HL-60/S4 treated with retinoic acid at 250 ng/mL for 4 days and 3 days (cell line): ENCODE results near the gene SMARCB1.
"Not testable (repeated sequence)": the region's sequence is repeated elsewhere in the genome, so short reads cannot be mapped to it uniquely, and the experiment has no call there.

ENCODE experiments used
- in situ Hi-C: fragments of 300-500 bp; cut with MboI; formaldehyde crosslinking; loops from 2 replicates; pipeline ENCODE4 v1.7.0; 2022; ENCODE audit warnings: low sequenced_read_pairs

SMARCB1 gene

DNA sequence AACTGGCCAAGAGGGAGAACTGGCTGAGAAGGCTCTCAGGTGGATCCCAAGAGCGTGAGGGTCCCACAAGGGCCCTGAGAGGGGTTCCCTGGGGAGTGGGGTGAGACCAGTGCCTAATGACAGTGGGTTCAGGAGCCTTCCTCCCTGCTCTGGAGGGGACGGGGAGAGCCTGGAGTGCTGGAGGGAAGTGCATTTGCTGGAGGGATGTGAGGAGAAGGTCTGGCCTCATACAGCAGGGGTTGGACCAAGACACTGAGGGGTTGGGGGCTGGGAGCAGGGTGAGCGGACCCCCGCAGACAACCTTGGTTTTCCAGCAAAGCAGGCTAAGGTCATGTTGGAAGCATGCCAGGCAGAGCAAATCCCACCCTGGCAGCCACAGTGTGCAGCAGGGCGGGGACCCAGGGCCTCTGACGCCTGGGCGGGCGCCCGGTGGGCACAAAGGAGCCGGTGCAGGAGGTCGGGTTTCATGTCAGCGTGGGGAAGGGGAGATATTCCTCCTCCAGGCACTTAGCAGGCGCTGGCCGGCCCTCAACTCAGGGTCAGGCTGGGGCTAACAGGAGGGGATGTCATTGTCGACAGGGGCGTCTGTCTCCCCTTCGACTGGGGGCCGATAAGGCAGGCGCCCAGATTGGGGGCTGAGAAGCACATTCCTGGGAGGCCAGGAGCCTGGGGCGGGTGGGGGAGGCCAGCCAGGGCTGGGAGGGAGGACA lies 55.1 kb downstream of the SMARCB1 start:
- in situ Hi-C loops: no loop called here

DNA sequence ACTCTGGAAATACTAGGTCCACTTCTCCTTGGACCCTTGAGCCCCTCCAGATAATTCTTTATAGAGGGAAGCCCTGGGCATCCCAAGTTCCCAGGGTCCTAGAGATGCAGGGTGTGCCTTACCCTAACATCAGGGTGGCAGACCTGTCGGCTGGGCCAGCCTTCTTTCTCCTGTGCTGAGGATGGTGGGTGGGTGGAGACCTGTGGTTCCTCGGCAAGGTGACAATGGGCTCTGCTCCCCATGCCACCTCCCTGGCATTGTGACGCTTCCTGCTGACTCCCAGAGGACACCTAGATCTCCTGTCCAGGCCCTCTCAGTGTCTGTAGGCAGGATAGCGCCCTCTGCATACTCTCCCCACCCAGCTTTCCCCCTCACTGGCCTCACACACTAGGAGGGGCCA lies 55.8 kb downstream of the SMARCB1 start:
- in situ Hi-C loops: no loop called here

DNA sequence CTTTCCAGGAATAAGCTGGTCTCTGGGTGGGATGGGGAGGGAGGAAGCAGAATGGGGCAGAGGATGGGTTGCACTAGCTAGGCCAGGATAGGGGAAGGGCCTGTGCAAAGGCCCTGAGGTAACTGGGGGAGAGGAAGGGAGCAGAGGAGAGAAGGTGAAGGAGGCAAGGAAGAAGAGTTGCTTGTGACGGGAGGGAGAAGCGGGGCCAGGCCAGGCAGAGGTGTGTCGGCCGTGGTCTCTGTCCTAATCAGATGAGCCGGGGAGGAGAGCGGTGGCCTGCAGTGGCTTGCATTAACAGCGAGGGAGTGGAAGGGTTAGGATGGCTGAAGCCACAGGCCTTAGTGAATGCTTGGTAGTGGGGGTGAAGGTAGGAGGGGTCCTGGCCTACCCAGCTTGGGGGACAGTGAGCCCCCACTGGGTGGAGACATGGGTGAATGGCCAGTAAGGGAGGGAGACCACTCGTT lies 58.0 kb downstream of the SMARCB1 start:
- in situ Hi-C loops: no loop called here

DNA sequence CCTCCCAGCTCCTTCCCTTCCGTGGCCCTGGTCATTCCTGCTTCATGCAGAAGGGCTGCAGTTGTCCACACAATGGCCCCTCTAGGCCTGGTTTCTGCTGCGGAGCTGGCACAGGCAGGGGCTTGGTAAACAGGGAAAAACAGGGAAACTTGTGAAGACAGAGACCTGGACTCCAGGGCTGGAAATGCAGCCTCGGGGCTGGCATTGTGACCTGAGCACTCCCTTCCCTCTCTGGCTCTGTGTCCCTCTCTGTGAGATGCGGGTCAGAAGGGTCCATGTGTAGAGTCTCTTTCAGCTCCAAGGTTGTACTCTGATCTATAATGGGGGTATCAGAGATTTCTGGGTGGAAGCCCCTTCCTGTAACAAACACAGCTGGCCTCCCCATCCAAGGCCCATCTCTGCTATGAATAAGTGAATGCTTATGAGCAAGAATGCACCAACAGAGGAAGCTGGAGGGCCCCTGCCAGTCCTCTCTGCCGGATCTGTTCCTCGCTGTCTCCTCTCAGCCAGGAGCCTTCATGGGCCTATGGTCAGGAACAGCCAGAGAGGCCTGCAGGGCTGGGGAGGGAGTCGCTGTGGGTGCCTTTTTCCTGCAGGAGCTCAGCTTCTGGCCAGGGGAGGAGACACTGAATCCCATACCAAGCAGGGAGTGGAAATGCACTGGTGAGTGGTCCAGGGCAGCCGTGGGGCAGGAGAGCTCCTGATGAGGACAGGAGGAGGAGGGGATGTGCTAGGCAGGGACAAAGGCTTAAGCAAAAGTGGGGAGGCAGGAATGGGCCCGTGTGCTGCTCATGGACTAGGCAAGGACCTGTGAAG lies 58.7 kb downstream of the SMARCB1 start:
- in situ Hi-C loops: no loop called here

DNA sequence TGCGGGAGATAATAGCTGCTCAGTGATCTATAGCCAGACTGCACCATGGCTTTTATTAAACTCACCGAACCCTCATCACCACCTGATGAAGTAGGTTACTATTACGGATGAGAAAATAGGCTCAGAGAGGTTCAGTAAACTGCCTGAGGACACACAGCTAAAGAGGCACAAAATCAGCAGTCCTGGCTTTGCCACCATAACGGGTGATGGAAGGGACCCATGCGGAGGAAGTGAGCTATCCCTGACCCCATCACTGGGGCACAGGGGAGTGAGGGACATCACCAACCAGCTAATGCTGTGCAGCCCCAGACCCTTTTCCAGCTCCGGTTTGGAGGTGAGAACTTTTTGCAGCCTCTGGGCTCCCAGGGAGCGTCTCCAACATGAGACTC lies 59.3 kb downstream of the SMARCB1 start:
- in situ Hi-C loops: no loop called here

DNA sequence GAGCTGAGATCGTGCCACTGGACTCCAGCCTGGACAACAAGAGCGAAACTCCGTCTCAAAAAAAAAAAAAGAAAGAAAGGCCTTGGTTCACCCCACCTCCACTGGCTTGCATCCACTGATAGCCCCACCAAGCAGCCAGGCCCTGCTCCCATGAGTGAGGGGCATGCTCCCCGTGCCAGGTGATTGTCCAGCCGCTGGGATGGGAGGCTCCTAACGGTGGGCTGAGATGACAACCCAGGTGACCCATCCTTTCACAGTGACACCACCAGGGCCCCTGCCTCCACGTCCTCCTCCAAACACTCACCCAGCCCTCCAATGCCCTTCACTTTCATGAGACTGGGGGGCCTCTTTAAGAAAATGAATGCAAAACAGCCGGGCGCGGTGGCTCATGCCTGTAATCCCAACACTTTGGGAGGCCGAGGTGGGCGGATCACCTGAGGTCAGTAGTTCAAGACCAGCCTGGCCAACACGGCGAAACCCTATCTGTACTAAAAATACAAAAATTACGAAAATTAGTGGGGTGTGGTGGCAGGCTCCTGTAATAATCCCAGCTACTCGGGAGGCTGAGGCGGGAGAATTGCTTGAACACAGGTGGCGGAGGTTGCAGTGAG lies 60.6 kb downstream of the SMARCB1 start:
- in situ Hi-C loops: no loop called here

DNA sequence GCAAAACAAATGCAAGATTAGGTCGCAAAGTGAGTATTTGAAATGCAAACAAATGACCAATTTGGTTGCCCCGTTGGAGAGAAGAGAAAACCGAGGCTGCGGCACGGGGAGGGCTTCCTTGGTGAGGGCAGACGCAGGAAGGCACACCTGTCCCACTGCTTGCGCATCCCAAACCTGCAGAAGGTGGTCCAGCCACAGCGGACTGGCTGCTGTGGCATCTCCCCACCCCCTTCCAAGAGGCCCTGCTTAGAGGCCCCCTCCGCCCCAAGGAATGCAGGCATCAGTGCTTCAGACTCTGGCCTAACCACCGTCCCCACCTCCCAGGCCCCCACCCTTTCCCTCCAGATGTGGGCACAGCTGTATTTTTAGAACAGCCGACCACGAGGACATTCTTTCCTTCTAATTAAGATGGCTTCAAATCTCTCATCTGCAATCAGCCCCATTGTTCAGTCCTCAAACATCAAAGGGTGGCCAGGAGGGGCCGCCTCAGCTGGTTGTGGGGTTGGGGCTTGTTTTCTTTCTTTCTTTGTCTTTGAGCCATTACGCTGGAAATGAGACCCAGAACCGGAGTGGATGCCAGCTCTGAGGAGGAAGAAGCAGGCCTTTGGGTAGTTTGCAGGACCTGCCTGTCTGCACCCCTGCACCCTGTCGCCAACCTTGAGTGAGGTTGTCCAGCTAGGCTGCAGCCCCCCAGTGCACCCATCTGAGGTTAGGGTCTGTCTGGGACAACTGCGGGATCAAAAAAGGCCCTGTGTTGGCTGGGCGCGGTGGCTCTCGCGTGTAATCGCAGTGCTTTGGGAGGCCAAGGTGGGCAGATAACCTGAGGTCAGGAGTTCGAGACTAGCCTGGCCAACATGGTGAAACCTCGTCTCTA lies 61.5 kb downstream of the SMARCB1 start:
- in situ Hi-C loops: no loop called here

DNA sequence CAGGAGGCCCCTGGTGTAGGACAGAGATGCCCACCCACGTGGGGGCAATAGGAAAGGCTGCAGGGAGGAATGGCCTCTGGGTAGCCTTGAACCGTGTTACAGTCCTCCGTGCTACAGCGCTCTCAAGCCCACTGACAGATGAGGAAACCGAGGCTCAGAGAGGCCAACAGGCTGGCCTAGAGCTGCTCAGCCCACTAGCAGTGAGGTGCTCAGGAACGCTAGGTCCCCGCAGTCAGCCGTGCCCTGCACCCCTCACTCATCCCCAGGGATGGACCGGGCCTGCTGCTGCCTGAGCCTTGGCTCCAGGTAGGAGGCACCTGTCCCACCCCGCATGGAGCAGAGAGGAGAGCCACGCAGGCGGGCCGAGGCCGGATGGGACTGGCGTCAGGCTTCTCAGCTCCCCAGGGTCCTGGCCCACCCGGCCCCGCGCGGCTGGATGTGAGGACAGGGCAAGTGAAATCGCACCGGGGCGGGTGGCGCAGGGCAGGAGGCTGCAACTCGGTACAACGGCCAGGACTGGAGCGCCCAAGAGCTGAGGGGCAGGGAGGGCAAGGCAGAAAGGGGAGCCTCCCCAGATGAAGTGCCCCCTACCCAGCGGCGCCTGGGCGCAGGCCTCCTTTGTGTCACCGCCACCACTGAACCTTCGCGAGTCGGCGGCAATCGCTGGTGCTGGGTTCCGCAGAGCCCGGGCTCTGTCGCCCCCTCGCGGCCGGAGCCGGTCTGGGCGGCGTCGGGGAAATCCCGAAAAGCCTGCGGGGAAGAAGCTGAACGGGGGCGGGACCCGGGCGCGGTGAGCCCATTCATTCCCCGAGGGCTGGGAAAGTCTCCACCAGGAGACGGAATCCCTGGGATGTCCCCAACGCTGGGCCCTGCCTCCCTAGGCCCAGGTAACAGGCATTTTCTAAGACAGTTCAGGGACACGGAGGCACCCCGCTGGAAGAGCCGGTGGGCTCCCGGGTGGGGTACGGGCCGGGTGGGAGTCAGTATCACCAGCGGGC lies 62.5 kb downstream of the SMARCB1 start:
- in situ Hi-C loops: no loop called here

DNA sequence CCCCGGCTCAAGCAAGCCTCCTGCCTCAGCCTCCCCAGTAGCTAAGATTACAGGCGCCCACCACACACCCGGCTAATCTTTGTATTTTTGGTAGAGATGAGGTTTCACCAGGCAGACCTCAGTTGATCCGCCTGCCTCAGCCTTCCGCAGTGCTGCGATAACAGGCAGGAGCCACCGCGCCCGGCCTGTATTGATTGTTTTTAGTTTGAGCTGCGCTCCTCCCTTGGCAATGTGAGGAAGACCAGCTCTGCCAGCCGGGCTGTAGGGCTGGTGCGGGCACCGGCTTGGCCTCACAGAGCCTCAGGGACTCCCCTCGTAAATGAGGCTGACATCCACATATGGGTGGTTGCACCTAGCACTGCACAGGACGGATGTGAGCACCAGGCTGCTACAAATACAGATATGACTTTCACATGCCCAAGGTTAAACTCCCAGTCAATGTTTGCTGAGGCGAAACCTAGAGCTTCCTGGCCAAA lies 63.4 kb downstream of the SMARCB1 start:
- in situ Hi-C loops: no loop called here

DNA sequence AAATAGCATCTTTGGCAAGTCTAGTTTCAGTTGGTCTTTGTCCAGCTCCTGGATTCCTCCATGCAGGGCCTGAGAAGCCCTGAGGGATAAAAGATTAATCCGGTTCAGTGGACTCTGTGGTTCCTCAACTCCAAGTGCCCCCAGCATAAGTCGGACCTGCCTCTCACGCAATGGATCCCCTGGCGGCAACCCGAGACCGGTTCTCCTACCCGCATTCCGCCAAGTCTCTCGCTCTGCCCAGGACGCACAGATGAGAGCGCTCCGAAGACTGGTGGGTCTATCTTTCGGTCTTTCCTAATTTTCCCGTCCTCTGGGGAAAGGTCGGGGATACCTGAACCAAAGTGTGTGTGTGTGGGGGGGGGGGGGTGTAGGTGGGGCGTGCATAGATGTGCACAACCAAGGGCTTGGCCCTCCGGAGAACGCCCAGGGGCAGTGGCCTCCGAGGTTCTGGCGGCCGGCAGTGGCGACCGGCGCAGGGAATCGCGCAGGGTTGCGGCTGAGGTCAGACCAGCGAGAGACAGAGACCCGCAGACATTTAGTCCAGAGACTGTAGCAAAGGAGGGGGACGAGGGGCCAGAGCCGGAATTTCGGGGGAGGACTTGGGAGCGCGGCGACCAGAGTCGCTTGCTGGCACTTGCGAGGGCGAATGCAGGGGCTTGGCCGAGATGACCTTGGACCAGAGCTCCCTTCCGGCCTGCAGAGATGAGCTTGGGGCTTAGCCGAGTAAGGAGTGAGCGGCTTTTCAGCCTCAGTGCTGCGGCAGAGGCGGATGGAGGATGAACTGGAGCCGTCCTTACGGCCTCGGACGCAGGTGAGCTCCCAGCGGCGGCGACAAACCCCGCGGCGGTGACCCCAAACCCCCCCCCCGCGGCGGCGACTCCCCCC lies 70.2 kb downstream of the SMARCB1 start:
- in situ Hi-C loops: no loop called here

DNA sequence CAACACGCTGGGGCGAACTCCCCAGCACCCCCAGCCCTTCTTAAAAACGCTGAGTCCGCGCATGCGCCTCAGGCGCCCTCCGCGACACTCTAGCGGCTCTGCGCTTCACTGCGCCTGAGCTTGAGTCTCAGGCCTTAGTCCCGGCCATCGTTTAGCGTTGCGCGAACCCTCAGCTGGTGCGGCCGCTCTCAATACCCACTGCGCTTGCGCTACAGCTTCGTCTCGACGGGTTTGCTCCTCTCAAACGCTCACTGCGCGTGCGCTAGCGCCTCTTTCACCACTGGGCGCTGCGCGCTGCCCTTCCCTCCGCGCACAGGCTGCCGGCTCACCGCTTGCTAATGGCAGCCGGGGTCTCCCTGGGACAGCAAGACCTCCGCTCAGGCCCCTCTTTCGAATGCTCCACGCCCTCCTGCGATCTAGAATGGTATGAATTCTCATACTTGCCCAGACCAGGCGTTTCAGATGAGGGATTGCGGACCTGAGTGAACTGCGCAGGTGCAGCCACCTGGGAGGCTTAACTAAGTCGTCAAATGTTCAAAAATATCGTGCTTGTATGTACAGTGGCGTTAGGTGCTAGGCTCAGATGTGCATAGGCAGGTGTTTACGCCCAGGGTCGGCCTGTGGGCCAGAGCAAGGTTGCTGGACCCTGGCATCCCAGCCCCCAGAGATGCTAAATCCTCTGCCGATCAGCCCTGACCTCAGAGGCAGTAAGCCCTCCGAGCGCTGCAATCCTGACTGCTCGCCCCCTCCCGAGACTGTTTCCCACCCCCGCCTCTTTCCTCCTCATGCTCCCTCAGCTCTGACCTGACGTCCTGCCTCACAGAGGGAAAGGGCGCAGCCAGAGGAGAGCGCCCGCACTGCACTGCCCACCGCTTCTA lies 71.1 kb downstream of the SMARCB1 start, which contains the start of gene SLC2A11:
TSS of gene SLC2A11 (plus strand) at position 270 of the 878 bp plus-strand sequence. CDS start at position 395, 125 bp downstream.
- in situ Hi-C loops: no loop called here

DNA sequence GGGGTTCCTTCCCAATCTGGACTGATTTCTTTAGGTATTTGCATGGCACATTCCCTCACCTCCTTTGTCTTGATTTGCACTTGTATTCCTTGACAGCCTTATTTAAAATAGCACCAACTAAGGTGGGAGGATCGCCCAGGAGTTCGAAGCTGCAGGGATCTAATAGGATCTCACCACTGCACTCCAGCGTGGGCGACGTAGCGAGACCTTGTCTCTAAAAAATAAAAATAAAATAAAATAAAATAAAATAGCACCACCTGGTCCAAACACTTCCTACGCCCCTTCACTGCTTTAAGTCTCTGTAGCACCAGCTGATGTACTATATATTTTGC lies 71.7 kb downstream of the SMARCB1 start:
- in situ Hi-C loops: no loop called here

DNA sequence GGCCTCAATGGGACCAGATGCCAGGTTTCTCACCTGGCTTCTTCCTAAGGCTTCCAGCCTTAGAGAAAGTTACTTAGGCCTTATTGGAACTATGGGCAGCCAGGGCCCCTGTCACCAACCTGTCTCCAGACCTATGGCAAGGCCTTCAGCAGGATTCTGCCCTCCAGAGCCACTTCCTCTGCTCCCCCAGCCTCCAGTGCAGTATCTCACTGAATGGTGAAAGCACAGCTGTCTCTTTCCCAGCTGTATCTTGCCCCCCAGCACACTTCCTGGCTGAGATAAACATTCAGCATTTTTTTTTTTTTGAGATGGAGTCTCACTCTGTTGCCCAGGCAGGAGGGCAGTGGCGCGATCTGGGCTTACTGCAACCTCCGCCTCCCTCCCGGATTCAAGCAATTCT lies 72.4 kb downstream of the SMARCB1 start:
- in situ Hi-C loops: no loop called here

DNA sequence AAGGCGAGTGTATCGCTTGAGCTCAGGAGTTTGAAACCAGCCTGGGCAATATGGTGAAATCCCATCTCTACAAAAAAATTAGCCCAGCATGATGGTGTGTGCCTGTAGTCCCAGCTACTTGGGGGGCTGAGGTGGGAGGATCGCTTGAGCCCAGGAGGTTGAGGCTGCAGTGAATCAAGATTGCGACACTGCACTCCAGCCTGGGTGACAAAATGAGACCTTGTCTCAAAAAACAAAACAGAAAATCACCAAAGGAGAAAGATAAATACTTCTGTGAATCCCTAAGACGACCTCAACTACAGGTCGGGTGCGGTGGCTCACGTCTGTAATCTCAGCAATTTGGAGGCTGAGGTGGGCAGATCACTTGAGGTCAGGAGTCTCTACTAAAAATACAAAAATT lies 73.4 kb downstream of the SMARCB1 start:
- in situ Hi-C loops: not testable (repeated sequence)

DNA sequence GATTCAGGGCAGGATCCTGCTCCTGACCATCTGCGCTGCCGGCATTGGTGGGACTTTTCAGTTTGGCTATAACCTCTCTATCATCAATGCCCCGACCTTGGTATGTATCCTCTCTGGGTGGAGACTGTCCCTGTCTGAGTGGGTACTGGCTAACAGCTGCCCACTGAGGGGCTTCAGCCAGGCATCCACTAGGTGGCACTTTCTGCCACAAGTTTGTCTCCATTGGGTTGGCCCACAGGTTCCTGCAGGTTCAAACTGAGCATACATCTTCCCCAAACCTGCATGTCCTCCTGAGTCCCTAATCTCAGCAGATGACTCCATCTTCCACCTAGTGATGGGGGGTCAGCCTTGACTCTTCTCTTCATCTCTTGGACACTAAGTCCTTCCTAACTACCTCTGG lies 75.3 kb downstream of the SMARCB1 start:
- in situ Hi-C loops: no loop called here

DNA sequence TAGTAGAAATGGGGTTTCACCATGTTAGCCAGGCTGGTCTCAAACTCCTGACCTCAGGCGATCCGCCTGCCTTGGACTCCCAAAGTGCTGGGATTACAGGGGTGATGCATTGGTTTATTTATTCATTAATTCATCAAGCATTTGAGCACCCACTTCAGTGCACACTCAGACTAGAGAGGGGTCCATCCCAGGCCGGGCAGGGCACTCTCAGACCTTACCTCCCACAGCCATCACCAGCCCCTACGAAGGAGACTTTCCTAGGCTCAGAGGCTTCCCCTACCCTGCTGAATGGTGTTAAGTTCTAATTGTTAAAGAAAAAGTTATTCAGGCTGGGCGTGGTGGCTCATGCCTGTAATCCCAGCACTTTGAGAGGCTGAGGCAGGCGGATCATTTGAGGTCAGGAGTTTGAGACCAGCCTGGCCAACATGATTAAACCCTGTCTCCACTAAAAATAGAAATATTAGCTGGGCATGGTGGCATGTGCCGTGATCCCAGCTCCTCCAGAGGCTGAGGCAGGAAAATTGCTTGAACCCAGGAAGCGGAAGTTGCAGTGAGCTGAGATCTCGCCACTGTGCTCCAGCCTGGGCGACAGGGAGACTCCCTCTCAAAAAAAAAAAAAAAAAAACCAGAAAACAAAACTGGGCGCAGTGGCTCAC lies 77.9 kb downstream of the SMARCB1 start:
- in situ Hi-C loops: not testable (repeated sequence)

DNA sequence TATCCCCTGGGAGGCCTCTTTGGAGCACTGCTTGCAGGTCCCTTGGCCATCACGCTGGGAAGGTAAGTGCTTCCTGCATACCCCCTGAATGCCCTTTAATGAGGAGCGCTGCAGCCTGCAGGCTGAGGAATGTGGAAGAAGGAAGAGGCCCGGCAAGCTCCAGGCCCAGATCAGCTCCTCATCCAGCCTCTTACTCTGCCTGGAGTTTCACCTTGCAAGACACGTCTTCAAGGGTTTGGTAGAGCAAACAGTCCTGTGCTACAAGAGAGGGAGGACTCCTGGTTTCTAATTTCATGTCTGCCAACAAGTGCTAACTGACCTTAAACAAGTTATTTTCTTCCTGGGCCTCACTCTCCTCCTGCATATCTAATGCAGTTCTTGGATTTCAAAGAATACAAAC lies 81.8 kb downstream of the SMARCB1 start:
- in situ Hi-C loops: no loop called here
